SIG-M5 (cell line): ENCODE data around the gene SH3YL1.
"Not testable (repeated sequence)": the region's sequence is repeated elsewhere in the genome, so short reads cannot be mapped to it uniquely, and the experiment has no call there.

Experiments
- DNase-seq: peaks from one replicate; lab custom pipeline; 2025; lab: John Stamatoyannopoulos, UW

The SH3YL1 gene

DNA sequence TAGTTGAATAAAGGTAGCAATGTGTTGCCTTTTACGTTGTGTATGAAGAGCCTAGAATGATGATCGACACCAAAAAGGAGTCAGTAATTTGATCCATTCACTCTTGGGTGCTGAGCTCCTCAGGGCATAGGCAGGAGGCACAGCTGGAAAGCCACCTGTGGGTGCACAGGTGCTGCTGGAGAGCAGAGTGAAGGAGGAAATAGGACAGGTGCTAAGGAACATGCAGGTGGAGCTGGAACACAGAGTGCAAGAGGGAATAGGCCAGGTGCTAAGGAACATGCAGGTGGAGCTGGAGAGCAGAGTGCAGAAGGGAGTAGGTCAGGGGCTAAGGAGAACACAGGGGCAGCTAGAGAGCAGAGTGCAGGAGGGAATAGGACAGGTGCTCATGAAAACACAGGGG lies 86.1 kb downstream of the SH3YL1 start:
- no peak for DNase-seq

GRCh38 chr2:176917-177316 lies 86.9 kb downstream of the SH3YL1 start:
- DNase-seq, result no peak

DNA sequence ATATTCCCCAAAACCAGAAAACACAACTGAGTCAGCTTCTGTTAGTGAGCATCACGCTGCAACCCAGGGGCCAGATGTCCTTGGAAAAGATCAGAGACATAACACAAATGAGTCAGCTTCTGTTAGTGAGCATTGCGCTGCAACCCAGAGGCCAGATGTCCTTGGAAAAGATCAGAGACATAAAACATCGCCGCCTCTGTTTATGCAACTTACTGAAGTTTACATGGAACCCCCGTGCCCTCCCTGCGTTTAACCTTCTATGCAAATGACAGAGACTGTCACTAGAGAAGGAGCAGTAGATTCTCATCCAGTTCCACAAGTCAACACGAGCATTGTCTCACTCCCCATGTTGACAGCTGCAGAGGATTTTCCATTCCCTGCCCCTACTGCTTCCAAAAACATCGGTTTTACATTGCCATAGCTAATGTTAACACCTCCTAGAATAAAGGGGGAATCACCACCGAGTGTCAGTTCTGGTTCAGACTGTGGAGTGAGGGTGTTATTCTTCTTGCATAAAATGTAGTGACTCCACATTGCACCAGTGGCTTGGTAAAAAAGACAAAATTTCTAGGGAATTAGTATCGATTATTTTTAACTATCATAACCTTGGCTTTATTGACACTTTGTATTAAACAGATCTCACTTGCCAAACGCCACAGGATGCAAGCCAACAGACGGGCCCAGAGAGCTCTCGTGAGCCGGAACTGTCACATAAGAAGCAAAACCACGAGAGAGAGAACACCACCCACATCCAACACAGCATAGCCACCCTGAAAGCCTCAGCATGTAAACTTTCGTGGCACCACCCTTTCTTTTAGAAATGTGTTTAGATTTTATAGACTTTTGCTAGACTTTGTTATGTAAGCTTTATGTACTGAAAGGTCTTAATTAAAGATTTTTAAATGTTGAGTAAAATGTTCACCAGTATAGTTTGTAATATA lies 87.7 kb downstream of the SH3YL1 start:
- no peak for DNase-seq

GRCh38 chr2:175161-175786 lies 88.6 kb downstream of the SH3YL1 start:
- no peak for DNase-seq

DNA sequence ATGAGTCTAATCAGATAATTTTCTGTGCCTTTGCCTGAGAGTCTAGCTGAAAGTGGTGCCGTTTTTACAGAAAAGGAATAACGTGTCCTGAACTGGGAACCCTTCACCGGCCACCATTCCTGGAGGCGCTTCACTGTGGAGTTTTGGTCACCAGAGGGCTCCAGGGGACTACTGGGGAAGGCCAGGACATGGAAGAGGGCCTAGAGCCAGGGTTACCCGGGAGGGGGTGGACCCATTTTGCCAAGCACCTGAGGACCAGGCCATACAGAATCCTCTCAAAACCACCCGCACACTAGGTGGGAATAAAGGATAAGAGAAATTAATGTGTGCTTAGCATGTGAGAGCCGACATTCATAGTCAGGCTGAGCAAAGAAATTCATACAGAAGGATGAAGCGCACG lies 91.7 kb downstream of the SH3YL1 start:
- not testable (repeated sequence) for DNase-seq

GRCh38 chr2:169741-170140 lies 94.1 kb downstream of the SH3YL1 start:
- no peak for DNase-seq
